NOMO-1 (cell line): ENCODE measurements around the gene MYO3B.

ENCODE experiments used
- DNase-seq, 2 experiments: peaks; one replicate each; lab custom pipeline; 2025; ENCODE audit not compliant: unreplicated experiment in 2 of 2; lab: John Stamatoyannopoulos, UW

Gene MYO3B

GRCh38 chr2:170162271-170162632 is 15.7 kb upstream of the MYO3B start:
- DNase-seq: no peak

DNA sequence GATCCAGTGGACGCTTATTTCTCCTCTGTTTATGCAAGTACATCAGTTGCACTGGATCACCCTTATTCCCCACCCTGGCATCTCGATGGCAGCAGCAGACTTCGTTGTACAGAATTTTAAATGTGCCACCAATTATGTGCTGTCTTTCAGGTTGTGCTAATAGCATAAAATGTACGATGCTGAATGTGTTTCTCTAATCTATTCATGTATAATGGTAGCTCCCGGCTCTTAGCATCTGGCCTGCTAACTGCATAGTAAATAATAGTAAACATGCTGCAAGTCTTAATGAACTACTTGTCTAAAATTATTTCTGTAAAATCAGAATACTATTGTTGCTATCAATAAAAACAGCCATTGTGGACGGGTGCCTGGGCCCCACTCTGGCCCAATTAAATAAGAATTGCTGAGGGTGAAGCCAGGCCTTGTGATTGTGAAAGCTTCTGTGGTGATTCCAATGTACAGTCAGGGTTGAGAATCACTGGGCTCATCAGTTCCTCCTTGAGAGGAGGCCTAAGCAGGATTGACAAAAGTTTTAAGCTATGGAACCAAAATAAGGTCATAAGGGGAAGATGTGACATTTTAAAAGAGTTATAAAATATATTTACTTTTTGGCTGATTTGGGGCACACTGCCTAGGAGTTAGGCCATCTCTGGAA is 14.4 kb upstream of the MYO3B start:
- peak in 1 of 2 experiments; percentile 42 for DNase-seq

DNA sequence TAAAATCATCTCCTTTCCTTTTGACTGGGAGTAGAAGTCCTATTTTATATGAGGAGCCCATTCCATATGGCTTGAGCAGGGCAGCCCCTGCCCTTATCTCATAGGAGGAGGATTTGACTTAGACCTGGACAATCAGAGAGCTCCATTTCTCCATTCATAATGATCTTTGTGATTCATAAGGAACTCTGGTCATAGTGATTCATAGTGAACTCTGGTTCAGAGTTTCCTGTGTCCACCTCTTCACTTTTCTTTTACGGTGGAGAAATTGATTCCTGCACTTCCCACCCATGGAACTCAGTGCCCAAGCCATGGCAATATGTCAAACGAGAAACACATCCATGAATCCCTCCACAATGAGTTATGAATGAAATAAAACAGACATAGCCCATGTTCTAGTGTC is 12.8 kb upstream of the MYO3B start:
- DNase-seq: no peak

GRCh38 chr2:170166735-170167134 is 11.2 kb upstream of the MYO3B start:
- no peak for DNase-seq

DNA sequence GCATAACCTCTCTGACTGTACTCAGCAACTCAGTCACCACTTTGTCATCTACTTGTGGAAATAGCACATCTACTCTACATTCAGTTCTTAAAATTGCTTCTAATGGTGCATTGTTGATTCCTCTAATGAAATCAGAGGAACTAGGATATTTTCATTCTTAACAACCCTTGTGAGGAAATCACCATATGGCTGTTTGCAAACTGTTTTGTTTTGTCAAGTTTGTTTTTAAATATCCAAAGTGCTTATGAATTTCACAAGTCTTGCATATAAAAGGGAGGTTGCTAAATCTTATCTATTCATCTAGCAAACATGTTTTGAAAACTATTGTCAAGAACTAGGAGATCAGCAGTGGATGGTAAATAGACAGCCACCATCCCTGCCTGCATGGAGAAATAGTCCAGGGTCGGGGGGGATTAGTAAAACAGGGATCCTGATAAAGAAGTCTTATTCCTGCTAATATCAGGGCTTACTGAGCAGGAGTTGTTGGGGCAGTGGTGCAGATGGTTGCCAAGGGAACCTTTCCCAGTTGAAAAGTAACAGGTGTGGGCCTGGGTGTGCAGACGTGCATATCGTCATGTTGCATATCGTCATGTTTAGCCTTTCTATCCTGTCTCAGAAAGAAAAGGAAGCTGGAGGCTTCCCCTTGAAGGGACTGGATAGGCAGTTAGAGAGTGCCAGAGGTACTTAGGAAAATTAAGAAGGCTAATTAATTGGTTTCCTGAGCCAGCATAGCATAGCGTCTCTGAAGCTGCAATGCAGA is 7.5 kb upstream of the MYO3B start:
- no peak for DNase-seq

DNA sequence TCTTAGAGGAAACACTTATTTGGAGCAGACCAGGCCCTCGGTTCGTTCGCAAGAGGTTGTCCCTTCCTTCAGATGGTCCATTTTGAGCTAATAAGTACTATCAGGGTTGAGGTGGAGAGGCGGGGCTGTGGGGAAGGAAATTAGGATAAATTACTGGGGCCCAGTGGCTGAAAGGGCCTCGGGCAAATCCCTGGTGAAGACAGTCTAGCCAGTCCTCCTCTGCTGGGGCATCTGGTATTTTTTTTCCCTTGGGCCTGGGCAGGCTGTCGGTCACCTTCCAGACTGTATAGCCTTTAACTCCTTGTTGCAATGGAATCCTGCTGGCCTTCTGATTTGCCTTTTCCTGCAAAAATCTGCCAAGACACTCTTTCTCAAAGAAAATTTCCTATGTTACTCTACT is 1.7 kb upstream of the MYO3B start:
- DNase-seq: no peak

- no peak for DNase-seq
Measured at GRCh38 chr2:170180031-170180566, 2.2 kb downstream of the MYO3B start.

DNA sequence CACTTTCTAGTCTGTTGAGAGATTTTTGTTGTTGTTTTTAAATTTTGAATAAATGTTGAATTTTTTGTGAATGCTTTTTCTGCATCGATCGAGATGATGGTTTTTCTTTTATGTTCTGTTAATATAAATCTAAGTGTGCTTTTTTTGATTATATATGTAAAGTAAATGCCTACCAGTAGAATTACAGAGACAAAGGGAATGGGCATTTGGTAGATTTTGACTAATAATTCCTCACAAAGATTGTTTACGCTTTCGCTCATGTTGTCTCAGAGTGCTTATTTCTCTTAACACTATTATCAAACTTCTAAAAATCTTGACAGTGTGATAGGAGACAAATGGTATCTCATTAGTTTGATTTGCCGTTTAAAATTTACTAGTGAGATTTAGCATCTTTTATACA is 3.7 kb downstream of the MYO3B start:
- no peak for DNase-seq

DNA sequence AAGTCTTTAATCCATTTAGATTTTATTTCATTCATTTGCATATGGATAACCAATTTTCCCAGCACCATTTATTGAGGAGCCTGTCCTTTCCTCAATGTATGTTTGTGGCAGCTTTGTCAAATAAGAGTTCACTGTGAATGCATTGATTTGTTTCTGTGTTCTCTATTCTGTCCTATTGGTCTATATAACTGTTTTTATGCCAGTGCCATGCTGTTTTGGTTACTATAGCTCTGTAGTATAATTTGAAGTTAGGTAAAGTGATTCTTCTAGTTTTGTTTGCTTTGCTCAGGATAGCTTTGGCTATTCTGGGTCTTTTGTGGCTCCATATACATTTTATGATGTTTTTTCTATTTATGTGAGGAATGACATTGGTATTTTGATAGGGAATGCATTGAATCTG is 7.4 kb downstream of the MYO3B start:
- no peak for DNase-seq

GRCh38 chr2:170189757-170190156 is 11.8 kb downstream of the MYO3B start:
- DNase-seq: no peak

- DNase-seq: no peak
Measured at GRCh38 chr2:170190172-170190571, 12.2 kb downstream of the MYO3B start.

DNA sequence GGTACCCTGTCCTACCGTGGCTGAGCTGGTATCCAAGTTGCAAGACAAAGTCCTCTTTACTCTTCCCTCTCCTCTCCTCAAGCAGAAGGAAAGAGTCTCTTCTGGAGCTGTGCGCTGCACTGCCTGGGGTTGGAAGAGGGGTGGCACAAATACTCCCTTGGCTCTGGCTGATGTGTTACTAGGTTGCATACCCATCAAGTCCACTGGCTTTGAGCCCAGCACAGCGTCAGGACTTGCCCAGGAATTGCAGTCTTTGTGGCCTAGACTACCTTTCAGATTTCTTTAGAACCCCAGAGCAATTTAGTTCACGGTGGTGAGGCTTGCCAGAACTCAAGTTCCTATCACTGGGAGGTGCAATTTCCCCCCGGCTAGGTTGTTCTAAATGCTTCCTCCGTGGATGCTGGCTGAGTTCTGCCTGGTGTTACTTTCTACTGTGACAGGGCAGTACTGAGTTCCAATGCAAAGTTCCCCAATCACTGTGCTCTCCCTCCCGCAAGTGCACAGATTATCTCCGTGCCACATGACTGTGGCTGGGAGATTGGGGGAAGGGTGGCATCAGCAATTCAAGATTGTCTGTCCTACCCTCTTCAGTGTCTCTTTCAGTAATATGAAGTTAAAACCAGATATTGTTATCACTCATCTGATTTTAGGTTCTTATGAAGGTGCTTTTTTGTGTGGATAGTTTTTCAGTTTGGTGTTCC is 13.4 kb downstream of the MYO3B start:
- DNase-seq: no peak

GRCh38 chr2:170196963-170197362 is 19.0 kb downstream of the MYO3B start:
- no peak for DNase-seq

DNA sequence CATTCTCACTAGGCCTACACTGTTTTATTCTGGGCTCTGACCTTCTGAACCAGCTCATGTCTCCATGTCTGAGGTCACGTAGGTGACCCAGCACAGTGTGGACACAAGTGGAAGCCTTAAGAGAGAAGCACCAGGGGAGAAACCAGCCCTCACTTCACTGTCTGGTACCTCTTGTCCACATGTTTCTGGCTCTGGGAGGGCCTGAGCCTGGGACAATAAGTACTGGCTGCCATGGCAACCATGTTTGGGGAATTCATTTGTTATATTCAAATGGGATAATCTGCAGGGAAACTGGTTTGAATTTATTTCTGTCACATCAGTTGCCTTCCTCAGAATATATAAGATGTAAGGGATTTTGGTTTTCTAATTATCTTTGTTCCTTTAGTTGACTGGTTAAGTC is 23.3 kb downstream of the MYO3B start:
- no peak for DNase-seq

DNA sequence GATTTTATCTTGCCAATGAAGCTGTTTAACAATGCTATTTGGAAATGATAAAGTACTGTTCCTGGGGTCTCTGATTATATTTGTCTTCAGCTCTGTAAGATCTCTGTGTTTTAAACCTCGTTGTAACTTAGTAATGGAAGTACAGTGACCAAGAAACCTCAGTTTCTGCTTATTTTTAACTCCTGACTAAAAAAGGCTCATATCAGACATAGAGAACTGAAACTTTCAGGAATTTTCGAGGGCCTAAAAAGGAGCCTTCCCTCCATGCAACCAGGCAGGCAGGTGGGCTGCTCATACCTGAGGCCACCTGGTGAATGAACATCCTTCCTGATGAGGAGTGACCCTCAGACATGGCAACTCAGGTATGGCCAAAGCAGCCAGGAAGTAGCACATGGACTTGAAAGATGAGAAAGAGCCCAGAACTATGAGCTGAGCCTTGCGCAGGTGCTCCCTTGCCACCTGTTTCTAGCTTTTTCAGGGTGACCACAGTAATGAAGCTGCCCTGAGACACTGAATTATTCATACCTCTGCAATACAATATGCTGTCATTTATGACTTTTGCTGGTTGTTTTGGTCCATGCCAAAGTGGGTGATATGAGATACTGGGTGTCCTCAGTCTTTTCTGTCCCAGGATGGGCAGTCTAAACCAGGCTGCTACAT is 23.9 kb downstream of the MYO3B start:
- DNase-seq: no peak

GRCh38 chr2:170202437-170202836 is 24.5 kb downstream of the MYO3B start:
- DNase-seq: no peak

DNA sequence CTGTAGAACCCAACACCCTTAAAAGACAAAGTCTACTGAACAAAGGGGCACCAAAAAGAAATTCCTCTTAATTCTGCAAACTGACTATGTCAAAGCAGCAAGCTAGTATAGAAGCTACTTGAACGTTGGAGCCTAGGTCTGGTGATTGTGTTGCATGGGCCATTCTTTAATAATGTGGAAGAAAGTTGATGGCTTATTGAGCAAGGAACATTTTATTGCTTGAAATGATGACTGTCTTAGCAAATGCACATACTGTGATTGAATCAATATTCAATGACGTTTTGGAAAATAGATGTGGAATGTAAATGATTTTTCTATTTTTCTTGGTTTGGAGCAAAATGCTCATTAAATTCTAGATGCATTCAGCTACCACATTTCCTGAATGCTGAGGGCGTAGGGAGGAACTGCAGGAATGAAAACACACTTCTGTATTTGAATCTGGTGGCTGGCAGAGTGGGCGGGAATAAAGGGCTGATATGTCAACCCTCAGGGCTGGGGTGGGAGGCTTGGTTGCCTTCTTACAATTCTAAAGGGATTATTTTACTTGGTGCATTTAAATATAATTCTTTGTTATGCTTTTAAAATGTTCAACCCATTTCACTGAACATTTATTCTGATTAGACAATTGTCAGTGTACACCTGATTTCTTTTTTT is 26.5 kb downstream of the MYO3B start:
- no peak for DNase-seq

DNA sequence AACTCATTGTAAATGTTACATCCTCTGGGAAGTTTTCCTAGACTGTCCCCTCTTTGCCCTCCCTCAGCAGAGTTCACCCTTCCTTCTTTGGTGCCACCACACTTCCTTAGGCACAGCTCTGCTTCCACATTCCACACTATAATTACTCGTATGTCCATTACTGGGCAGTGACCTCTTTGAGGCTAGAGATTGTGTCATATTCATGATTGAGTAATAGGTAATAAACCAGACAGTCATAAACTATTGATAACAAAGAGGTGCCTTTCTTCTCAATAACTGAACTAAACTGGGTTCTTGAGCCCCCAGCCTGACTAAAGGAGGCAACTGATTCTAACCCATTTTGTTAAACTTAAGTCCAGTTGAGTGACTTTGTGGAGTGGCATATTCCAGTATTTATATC is 28.3 kb downstream of the MYO3B start:
- no peak for DNase-seq

- no peak for DNase-seq
Measured at GRCh38 chr2:170206805-170207407, 29.0 kb downstream of the MYO3B start.

DNA sequence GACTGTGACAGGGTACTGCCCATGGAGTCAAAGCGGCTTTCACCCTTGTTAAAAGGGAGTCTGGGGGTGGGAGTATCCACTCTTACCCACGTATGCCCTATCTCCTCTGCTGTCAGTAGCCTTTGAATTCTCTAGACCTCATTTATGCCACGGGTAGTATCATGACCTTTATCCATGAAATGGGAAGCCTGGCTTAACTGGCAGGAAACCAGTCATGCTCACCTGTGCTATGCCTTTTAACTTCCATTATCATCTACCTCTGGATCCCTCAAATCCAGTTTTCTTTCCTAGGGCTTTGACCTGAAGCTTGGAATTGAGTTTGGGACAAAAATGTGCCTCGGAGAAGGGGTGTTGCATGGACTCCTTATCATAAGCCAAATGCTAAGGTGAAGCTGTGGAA is 30.0 kb downstream of the MYO3B start:
- no peak for DNase-seq
